ENCODE results near the gene AIFM2. TPM values are rescaled to one million over a fixed set of nuclear protein-coding genes. Genes with fewer than 3 reads are reported as not detected.

AIFM2 gene
- polyA plus RNA-seq, 3 donors = 0.28 to 2.1 (median 0.41) TPM

- peak overlapping the region in 1 of 2 donors; percentile 84 for H3K27ac ChIP-seq (ENCODE audit: low read depth in 1 of 2, low read length in 2 of 2)
- TF ChIP-seq CTCF (IDR thresholded peaks at IDR 0.05) = no peak
- H3K27me3 ChIP-seq (ENCODE audit: control insufficient read depth in 2 of 2, insufficient read depth in 2 of 2, low read length in 2 of 2) = no peaks in the 10 kb centered on the region
- peak overlapping the region; percentile 98 for H3K4me2 ChIP-seq (replicated peaks; ENCODE audit: extremely low read depth, low read length, poor library complexity, severe bottlenecking)
- peaks cover 30% of the 10 kb centered on the region for H3K79me2 ChIP-seq (ENCODE audit: insufficient read depth, low read length)
- Mint-ChIP-seq H3K36me3 (peaks cover 18 to 45% of the 10 kb centered on the region in 2 donors), H3K9me3 (no peaks in the 10 kb centered on the region), H3K4me1 (peaks cover 17% of the 10 kb centered on the region), H3K27me3 (ENCODE audit: low read depth in 3 of 3) (peaks cover 0 to 3% (median 1%) of the 10 kb centered on the region in 3 donors), H3K27ac (peak overlapping the region in 1 of 7 donors; percentile 18), H3K4me3 (peak overlapping the region; percentile 86 to 92)
- H4K20me1 ChIP-seq (ENCODE audit: insufficient read depth, low read length) = peaks cover 36% of the 10 kb centered on the region
- WGBS (ENCODE audit: insufficient coverage) = under 1% methylated on average over 23 of the region's 28 CpGs
- DNase-seq = no peak
- H3K4me3 ChIP-seq (replicated peaks in 1 of 3; ENCODE audit: low read depth in 2 of 3, low read length in 3 of 3) = peak overlapping the region; percentile 39 to 81 (median 77)
- peaks cover 15 to 29% of the 10 kb centered on the region in 2 donors for H3K4me1 ChIP-seq (ENCODE audit: control insufficient read depth in 1 of 2, insufficient read depth in 2 of 2, low read length in 2 of 2)
- intact Hi-C loops (cut with micrococcal nuclease) = loop anchor here in 1 of 2 donors (10.0 kb wide), 1 partner anchor 260 kb away; the partner anchor contains the start of gene EIF4EBP2
- peak overlapping the region; percentile 96 for H2AFZ ChIP-seq (ENCODE audit: insufficient read depth, low read depth, low read length, poor library complexity, severe bottlenecking)
- H3K9ac ChIP-seq (ENCODE audit: insufficient read depth, low read length, poor library complexity, severe bottlenecking) = peak overlapping the region; percentile 78
- H3K9me3 ChIP-seq (replicated peaks in 1 of 2; ENCODE audit: control insufficient read depth in 1 of 2, insufficient read depth in 1 of 2, low read length in 2 of 2) = no peaks in the 10 kb centered on the region
- H3K36me3 ChIP-seq (replicated peaks in 1 of 2; ENCODE audit: control insufficient read depth in 1 of 2, insufficient read depth in 2 of 2, low read length in 2 of 2) = peaks cover 11 to 22% of the 10 kb centered on the region in 2 donors
Observed at GRCh38 chr10:70145166-70145665, 12.6 kb upstream of the AIFM2 start.

GRCh38 chr10:70144372-70145110, 11.9 kb upstream of the AIFM2 start:
- Histone ChIP-seq H3K4me1 (ENCODE audit: control insufficient read depth in 1 of 2, insufficient read depth in 2 of 2, low read length in 2 of 2) (peaks cover 15 to 29% of the 10 kb centered on the region in 2 donors), H4K20me1 (ENCODE audit: insufficient read depth, low read length) (peaks cover 29% of the 10 kb centered on the region), H3K4me2 (replicated peaks; ENCODE audit: extremely low read depth, low read length, poor library complexity, severe bottlenecking) (peak overlapping the region; percentile 98), H3K36me3 (replicated peaks in 1 of 2; ENCODE audit: control insufficient read depth in 1 of 2, insufficient read depth in 2 of 2, low read length in 2 of 2) (peaks cover 5 to 20% of the 10 kb centered on the region in 2 donors), H3K27ac (ENCODE audit: low read depth in 1 of 2, low read length in 2 of 2) (no peak overlapping the region), H3K9me3 (replicated peaks in 1 of 2; ENCODE audit: control insufficient read depth in 1 of 2, insufficient read depth in 1 of 2, low read length in 2 of 2) (no peaks in the 10 kb centered on the region), H3K79me2 (ENCODE audit: insufficient read depth, low read length) (peaks cover 28% of the 10 kb centered on the region), H3K27me3 (ENCODE audit: control insufficient read depth in 2 of 2, insufficient read depth in 2 of 2, low read length in 2 of 2) (no peaks in the 10 kb centered on the region), H3K9ac (ENCODE audit: insufficient read depth, low read length, poor library complexity, severe bottlenecking) (no peak overlapping the region), H3K4me3 (replicated peaks in 1 of 3; ENCODE audit: low read depth in 2 of 3, low read length in 3 of 3) (peak overlapping the region in 1 of 3 experiments; percentile 81), H2AFZ (ENCODE audit: insufficient read depth, low read depth, low read length, poor library complexity, severe bottlenecking) (no peak overlapping the region)
- H3K27me3 Mint-ChIP-seq (ENCODE audit: low read depth in 3 of 3) = peaks cover 0 to 3% (median 1%) of the 10 kb centered on the region in 3 donors
- H3K9me3 Mint-ChIP-seq = no peaks in the 10 kb centered on the region
- H3K4me3 Mint-ChIP-seq = peak overlapping the region; percentile 86 to 92
- 87% methylated on average over 12 of the region's 18 CpGs for WGBS (ENCODE audit: insufficient coverage)
- TF ChIP-seq CTCF (IDR thresholded peaks at IDR 0.05) = no peak
- DNase-seq = no peak
- no peak overlapping the region for H3K27ac Mint-ChIP-seq
- H3K4me1 Mint-ChIP-seq = peaks cover 17% of the 10 kb centered on the region
- H3K36me3 Mint-ChIP-seq = peaks cover 18 to 45% of the 10 kb centered on the region in 2 donors
- intact Hi-C loops (cut with micrococcal nuclease) = loop anchor here in 1 of 2 donors (10.0 kb wide), 1 partner anchor 260 kb away; the partner anchor contains the start of gene EIF4EBP2
